GM19455 (cell line): ENCODE data around the gene CDH8.

Source experiments
- ATAC-seq: cut with Tn5 transposase; IDR thresholded peaks from one replicate; pipeline ENCODE4 v1.9.1; 2021; ENCODE audit not compliant: unreplicated experiment

The CDH8 gene

DNA sequence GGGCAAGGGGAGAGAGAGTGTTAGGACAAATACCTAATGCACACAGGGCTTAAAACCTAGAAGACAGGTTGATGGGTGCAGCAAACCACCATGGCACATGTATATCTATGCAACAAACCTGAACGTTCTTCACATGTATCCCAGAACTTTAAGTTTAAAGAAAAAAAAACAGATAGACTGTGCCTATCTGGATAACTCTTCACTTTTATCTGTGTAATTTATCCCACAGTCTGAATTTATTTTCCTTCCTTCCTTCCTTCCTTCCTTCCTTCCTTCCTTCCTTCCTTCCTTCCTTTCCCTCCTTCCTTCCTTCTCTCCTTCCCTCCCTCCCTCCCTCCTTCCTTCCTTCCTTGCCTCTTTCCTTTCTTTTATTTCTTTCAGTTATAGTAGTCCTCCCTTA is 370.7 kb downstream of the CDH8 start:
- ATAC-seq, result no peak

DNA sequence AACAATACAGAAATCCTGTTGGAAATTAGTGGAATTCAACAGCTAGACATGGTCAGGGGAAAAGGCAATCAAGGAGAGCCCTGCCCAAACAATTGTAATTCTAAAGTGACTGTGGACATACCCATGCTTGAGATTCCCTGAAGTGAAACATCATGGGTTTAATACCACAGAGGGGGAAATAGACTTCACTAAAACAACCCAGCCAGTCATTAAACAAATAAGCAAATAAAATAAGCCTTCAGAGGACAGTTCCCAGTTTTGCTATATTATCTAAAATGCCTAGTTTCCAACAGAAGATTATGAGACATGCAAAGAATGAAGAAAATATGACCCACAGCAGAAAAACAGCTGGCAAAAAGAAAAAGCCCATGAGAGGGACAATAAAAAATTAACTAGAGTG is 376.3 kb downstream of the CDH8 start:
- no peak for ATAC-seq

GRCh38 chr16:61654962-61655361 is 381.3 kb downstream of the CDH8 start:
- no peak for ATAC-seq

DNA sequence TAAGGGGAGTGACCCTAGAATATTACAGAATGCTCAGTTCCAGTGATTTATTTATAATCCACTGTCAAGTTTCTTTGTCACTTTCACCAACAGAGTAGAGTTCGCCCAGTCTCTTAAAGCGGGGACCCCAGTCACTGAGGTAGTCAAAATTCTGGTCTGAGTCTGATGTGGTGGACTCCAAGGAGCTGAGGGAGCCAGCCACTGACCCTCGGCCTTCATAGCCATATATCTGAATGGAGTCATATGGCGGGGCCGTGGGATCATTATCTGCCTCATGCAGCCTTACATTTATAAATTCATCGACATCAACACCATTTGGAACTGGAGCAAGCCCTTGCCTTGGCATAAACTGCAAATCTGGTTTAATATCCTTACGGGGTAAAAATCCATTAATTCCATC is 382.7 kb downstream of the CDH8 start:
- ATAC-seq, result no peak

- ATAC-seq, result no peak
These were observed 390.7 kb downstream of the CDH8 start for GRCh38 chr16:61645561-61645960.

DNA sequence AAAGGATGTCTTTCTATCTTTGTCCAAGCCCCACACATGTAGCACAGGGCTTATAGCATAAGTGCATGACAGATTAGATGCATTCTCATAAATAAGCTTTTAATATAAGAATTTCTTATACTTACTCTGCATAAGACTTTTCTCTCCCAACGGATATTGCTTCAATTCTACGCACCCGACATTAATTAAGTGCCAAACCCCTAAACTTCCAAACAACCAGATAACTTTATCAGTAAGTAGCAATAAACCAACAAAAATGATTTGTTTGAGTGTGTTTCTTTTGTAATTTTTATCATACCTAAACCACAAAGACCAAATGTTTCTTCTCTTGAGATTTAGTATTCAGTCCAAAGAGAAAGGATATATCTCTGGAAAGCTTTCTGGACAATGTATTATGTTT is 391.5 kb downstream of the CDH8 start:
- no peak for ATAC-seq

DNA sequence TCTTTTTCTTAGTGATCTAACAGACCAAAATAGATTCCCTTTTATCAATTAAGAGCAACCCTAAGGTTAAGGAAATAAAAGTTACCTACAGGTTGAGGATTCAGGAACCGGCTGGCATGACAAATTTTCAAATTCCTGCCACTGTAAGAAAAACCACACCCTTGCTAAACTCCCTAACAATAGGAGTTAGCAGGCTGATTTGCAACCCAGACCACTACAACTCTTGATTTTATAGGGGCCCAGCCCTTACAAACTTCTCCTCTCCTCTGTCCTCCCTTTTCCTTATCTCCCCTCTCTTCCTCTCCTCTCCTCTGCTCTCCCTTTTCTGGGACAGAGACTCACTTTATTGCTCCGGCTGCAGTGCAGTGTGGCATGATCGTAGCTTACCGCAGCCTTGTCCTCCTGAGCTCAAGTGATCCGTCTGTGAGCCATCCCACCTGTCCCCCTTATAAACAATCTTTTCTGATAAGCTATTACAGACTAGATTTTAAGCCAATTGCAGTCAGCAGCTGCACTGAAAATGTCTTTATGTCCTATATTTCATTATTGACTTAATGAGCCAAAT is 418.9 kb downstream of the CDH8 start:
- no peak for ATAC-seq

DNA sequence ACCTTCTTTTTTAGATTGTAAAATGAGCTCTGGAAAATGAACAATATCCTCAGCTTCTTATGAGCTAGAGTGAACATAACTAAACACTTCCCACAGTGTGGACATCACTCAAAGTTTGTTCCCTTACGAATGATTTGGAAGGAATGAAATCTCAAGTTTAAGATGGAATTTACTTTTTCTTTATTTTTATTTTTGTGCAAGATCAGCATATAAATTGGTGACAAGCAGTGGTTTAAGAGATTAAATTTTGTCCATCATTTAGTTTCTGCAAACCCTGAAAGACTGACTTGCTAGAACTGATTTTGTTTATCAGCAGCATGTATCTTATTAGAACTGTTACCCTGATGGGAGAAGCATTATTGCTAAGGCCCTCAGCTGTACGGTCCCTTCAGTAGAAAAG is 420.1 kb downstream of the CDH8 start:
- no peak for ATAC-seq

- no peak for ATAC-seq
These were observed 424.3 kb downstream of the CDH8 start for GRCh38 chr16:61611847-61612491.

GRCh38 chr16:61606581-61606980 is 429.7 kb downstream of the CDH8 start:
- ATAC-seq, result no peak
